Muscle of back (tissue), 11 donors: ENCODE measurements around the gene TRMT61A. TPM values are rescaled to one million over a fixed set of nuclear protein-coding genes. Genes with fewer than 3 reads are reported as not detected.
A peak's percentile ranks its signal among the peaks of the same experiment; 100 is the strongest.

Experiments
- DNase-seq, 3 donors: peaks; one replicate each; pipeline versions ENCODE4 v3.0.0 to v3.0.0-alpha.2; 2013
- polyA plus RNA-seq, 10 donors: library from polyadenylated mRNA; unstranded; fragments of 120-200 nt; gene quantifications; one replicate each; pipeline ENCODE4 v1.2.1, GENCODE V29; 2013; ENCODE audit not compliant: insufficient read length in 10 of 10

The TRMT61A gene
- polyA plus RNA-seq, 10 donors, result 5.4 to 7.9 (median 6.8) TPM

- DNase-seq, result no peak
Measured at GRCh38 chr14:103545915-103546651, 17.1 kb downstream of the TRMT61A start.

- peak in 2 of 3 donors; percentile 64 to 81 for DNase-seq
Measured at GRCh38 chr14:103546652-103547454, 17.9 kb downstream of the TRMT61A start.

DNA sequence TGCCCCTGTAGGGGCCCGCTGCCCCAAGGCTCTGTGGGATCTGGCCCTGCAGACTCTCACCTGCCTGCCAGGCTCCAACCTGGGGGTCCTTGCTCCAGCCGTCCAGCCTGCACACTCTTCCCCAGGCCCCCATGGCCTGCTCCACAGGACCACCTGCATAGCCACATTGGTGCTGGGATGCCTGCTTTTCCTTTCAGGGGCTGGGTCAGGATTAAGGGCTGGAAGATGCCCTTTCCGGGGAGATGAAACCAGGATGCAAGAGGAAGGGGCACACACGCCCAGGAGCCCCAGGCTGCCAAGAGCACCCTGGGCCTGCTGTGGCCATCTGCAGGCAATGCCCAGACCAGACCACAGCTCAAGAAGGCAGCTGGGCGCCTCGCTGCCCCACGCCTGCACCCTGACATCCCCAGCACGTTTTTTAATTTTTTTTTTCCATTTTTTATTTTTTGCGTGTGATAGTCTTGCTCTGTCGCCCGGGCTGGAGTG is 18.5 kb downstream of the TRMT61A start:
- DNase-seq, result no peak

GRCh38 chr14:103547941-103548462 is 19.0 kb downstream of the TRMT61A start:
- DNase-seq, result no peak

DNA sequence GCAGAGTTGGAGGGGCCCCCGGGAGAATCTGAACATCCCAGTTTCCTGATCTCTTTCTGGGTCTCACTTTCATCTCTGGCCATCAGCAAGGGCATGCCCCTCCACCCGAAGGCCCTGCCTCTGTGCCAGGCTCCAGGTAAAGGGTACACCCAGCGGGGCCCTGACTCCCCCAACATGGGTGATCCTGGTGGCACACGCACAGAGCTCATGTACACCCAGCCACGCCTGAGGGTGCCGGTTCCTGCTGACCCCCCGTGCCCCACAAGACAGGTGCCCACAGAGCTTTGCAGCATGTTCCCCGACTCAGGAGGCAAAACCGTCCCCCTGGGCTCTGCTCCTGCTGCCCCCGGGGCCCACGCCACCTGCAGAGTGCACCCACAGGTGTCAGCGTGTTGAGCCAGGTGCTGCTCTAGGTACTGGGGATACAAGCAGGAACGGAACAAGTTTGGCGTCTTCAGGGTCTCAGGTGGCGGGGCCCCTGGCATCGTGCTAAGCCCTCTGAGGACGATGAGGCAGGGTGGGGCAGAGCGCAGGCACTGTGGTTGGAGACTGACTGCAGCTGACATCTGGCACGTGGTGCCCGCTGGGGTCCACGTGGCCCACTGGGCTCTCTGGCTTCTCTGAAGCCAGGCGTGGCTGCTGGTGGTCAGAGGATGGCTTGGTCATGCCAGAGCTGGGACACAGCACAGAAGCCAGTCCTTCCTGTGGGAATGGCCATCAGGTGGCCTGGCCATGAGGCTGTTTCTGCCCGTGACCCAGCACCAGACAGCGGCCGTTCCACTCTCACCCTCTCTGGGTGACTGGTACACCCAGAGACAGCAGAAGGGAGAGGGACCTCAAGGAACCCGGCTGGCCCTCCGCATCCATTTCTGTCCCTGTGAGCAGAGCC is 19.7 kb downstream of the TRMT61A start:
- peak in 1 of 3 donors; percentile 16 for DNase-seq

- peak in 1 of 3 donors; percentile 20 for DNase-seq
Measured at GRCh38 chr14:103549361-103550311, 20.6 kb downstream of the TRMT61A start.

DNA sequence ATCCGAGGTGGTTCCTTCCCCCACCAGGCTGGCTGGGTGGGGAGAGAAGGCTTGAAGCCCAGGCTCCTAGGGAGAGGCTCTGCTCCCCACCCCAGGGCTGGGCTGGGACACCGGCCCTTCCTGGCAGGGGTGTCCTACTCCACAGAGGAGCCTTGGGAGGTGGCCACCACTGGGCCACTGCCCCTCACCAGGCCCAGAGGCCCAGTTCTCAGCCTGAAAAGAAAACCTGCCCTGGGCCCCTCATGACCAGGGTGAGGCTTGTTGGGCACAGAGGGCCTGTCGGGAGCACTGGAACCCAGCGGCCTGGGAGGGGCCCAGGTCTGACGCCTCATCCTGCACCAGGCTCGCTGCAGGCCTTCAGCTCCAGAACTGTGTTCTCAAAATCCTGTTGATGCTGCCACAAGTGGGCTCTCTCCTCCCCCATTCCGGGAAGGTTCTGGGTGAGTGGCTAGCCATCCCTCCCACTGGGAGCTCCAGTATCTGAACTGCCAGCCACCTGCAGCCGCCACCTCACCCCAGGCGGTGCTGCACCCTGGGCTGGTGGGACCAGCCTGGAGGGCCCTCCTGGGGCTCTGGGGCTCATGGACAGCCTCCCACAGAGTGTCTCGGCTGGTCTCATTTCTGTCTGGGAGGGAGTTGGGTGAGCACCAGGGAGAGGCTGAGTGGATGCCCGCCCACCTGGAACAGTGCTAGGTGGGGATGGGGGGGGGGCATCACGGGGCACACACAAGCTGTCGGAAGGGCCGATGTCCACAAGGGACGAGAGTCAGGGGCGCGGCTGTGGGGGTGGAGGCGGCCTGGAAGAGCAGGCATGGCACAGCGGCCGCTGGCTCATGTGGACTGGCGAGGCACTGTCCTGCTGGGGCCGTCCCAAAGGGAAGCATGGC is 21.7 kb downstream of the TRMT61A start:
- DNase-seq, result peak in 1 of 3 donors; percentile 51

DNA sequence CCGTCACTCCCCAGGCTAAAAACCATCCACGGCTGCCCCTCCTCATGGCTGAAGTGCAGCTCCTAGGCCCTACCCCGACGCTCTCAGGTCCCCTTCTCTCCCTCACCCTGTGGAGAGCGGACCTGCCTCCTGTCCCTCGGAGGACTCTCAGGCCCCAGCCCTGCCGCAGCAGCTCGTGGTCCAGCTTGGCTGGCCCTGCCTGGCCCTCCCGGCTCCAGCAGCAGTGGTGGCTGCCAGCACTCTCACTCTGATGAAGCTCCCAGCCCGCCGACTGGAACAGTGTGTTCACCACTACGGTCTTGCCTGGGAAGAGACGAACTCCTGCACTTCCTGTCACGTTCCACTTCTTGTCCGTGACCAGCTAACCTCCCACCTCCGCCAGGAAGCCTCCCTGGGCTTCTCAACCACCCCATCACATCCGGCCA is 22.4 kb downstream of the TRMT61A start:
- DNase-seq, result peak in 1 of 3 donors; percentile 86

- peak in 2 of 3 donors; percentile 74 to 86 for DNase-seq
Measured at GRCh38 chr14:103552011-103552845, 23.2 kb downstream of the TRMT61A start.

DNA sequence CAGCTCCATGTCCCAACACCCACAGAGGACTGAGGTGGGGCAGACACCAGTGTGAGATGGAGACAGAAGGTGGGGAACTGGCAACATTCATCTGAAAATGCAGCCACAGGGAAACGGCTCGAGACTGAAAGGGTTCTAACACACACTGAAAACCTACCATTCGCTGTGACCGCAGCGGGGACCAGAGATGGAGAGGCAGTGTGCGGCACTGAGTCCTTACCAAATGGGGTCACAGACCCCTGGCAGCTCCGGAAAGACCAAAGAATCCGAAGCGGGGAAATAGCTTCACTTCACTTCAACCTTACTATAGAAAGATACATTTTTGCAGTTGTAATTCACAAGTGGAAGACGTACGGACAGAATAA is 23.8 kb downstream of the TRMT61A start:
- no peak for DNase-seq

DNA sequence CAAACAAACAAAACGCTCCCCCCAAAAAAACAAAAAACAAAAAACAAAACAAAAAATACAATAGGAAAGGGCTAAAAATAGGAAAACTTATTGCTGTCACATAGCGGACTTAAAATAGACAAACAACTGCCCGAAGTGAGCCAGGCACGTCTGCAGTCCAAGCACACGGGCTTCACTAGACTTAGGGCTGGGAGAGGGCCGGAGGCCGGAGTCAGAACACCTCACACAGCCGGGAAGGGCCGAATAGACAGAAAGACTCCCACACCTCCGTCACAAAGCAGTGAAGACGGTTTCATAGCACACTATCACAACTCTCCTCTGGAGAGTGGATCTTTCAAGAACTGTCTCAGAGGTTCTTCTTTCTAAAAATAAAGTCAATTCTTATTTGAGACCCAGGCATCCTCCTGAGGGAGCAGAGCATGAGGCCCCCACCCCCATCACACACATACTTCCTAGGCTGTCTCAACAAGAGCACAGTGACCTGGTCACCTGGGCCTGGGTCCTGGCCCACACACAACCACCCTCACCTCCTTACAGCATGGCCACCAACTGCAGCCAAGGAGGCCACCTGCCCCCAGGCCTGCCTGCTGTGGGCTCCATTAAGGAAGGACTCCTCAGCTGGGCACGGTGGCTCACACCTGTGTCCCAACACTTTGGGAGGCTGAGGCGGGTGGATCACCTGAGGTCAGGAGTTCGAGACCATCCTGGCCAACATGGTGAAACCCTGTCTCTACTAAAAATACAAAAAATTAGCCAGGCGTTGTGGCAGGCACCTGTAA is 26.8 kb downstream of the TRMT61A start:
- no peak for DNase-seq

- no peak for DNase-seq
Measured at GRCh38 chr14:103556946-103557758, 28.2 kb downstream of the TRMT61A start.

- no peak for DNase-seq
Measured at GRCh38 chr14:103558071-103558882, 29.3 kb downstream of the TRMT61A start.

GRCh38 chr14:103559766-103560165 is 30.8 kb downstream of the TRMT61A start:
- peak in 1 of 3 donors; percentile 80 for DNase-seq

DNA sequence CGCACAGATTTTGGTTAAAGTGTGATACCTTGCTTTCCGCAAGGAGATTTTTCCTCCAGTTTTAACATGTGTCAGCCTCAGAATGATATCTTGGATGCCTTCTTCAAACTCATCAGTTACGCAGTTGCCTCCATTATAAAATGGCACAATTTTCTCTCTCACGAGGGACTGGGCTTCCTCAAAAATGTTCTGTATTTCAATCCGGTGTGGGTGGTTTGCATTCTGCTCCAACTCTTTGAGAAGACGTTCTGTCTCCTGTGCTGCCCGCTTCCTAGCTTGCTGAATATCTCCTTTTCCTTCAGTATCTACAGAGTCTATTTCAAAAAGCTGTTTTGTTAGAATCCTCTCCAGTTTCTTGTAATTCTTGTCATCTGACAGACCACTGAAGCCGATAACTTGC is 31.7 kb downstream of the TRMT61A start:
- no peak for DNase-seq
